GM23338 (cell line): ENCODE results near the gene TNFRSF19. TPM values are rescaled to one million over a fixed set of nuclear protein-coding genes. Genes with fewer than 3 reads are reported as not detected.
"Not testable (repeated sequence)": the region's sequence is repeated elsewhere in the genome, so short reads cannot be mapped to it uniquely, and the experiment has no call there.

Experiments
- ATAC-seq: fragments of 200-7000 bp; cut with Tn5 transposase; 3 replicates; pipeline ENCODE4 v1.9.1; 2020
- DNase-seq: peaks from one replicate; pipeline ENCODE4 v3.0.0-alpha.2; 2015; ENCODE audit warnings: low spot score
- H2AFZ ChIP-seq: fragments of 200-600 bp; sonication (generic); 2 replicates; pipeline ENCODE4 v1.8.0; 2016; ENCODE audit warnings: antibody characterized with exemption, mild to moderate bottlenecking, moderate library complexity
- H3F3A ChIP-seq: fragments of 200-600 bp; sonication (generic); replicated peaks from 2 replicates; pipeline ENCODE4 v1.8.0; 2017; ENCODE audit warnings: antibody characterized with exemption, mixed run types, low read depth
- H3K27ac ChIP-seq: fragments of 200-600 bp; sonication (generic); 2 replicates; pipeline ENCODE4 v1.6.1; 2016; ENCODE audit warnings: low read depth
- H3K27me3 ChIP-seq: fragments of 200-600 bp; sonication (generic); 2 replicates; pipeline ENCODE4 v1.8.0; 2016; ENCODE audit warnings: mild to moderate bottlenecking, mixed run types, moderate library complexity; ENCODE audit not compliant: insufficient read depth
- H3K36me3 ChIP-seq: fragments of 200-600 bp; sonication (generic); 2 replicates; pipeline ENCODE4 v1.8.0; 2016; ENCODE audit warnings: mild to moderate bottlenecking; ENCODE audit not compliant: insufficient read depth
- H3K4me1 ChIP-seq: fragments of 200-600 bp; sonication (generic); 2 replicates; pipeline ENCODE4 v1.8.0; 2016; ENCODE audit warnings: mild to moderate bottlenecking, moderate library complexity; ENCODE audit not compliant: insufficient read depth
- H3K4me2 ChIP-seq: fragments of 200-600 bp; sonication (generic); 2 replicates; pipeline ENCODE4 v1.7.1; 2017; ENCODE audit warnings: mixed run types
- H3K4me3 ChIP-seq: fragments of 200-600 bp; sonication (generic); 2 replicates; pipeline ENCODE4 v1.6.1; 2016; ENCODE audit warnings: mixed run types
- H3K79me2 ChIP-seq: fragments of 200-600 bp; sonication (generic); replicated peaks from 2 replicates; pipeline ENCODE4 v1.8.0; 2017; ENCODE audit warnings: mild to moderate bottlenecking; ENCODE audit not compliant: insufficient read depth
- H3K9me2 ChIP-seq: fragments of 200-600 bp; sonication (generic); 2 replicates; pipeline ENCODE4 v1.8.0; 2017; ENCODE audit not compliant: insufficient read depth
- H4K20me1 ChIP-seq: fragments of 200-600 bp; sonication (generic); replicated peaks from 2 replicates; pipeline ENCODE4 v1.8.0; 2017; ENCODE audit warnings: mild to moderate bottlenecking; ENCODE audit not compliant: insufficient read depth
- H3K27ac Mint-ChIP-seq: 2 replicates; pipeline ENCODE4 v1.8.0; 2020; ENCODE audit warnings: inconsistent platforms, mild to moderate bottlenecking, moderate library complexity, mixed read lengths
- H3K27me3 Mint-ChIP-seq: 3 replicates; pipeline ENCODE4 v1.8.0; 2022; ENCODE audit warnings: low read depth, mild to moderate bottlenecking, moderate library complexity, mixed read lengths, inconsistent platforms; ENCODE audit not compliant: insufficient read depth, poor library complexity
- H3K36me3 Mint-ChIP-seq: 3 replicates; pipeline ENCODE4 v1.8.0; 2021; ENCODE audit warnings: low read depth, mild to moderate bottlenecking, inconsistent platforms, moderate library complexity, mixed read lengths
- H3K4me1 Mint-ChIP-seq: 3 replicates; pipeline ENCODE4 v1.8.0; 2020; ENCODE audit warnings: mild to moderate bottlenecking, inconsistent platforms, mixed read lengths
- H3K4me3 Mint-ChIP-seq: 3 replicates; pipeline ENCODE4 v1.8.0; 2021; ENCODE audit warnings: moderate library complexity, mild to moderate bottlenecking, inconsistent platforms, mixed read lengths
- H3K9me3 Mint-ChIP-seq: 3 replicates; pipeline ENCODE4 v1.8.0; 2020; ENCODE audit warnings: moderate library complexity, mild to moderate bottlenecking, inconsistent platforms, mixed read lengths
- CREB1 ChIP-seq: fragments of 250-450 bp; sonication (Bioruptor Pico); IDR thresholded peaks from 2 replicates; pipeline ENCODE4 v1.5.0; 2020; ENCODE audit warnings: low read depth, mild to moderate bottlenecking, moderate library complexity
- CTCF ChIP-seq, 2 experiments: fragments of 200-600 bp in 1 of 2; sonication (generic) in 1 of 2; conservative IDR thresholded peaks; 2 replicates each; pipeline versions ENCODE4 v1.5.1 to v1.6.1; 2016 to 2017; ENCODE audit warnings: antibody characterized with exemption in 2 of 2, low read depth in 2 of 2, mild to moderate bottlenecking in 2 of 2, moderate library complexity in 1 of 2
- ETS1 ChIP-seq: IDR thresholded peaks from 2 replicates; pipeline ENCODE4 v1.6.1; 2016; ENCODE audit warnings: antibody characterized with exemption
- EZH2 ChIP-seq: fragments of 200-600 bp; sonication (generic); IDR thresholded peaks from one replicate; pipeline ENCODE4 v1.8.0; 2017; ENCODE audit warnings: antibody characterized with exemption, mild to moderate bottlenecking, low read depth; ENCODE audit not compliant: unreplicated experiment
- JUNB ChIP-seq: IDR thresholded peaks from one replicate; pipeline ENCODE4 v1.6.1; 2016; ENCODE audit warnings: antibody characterized with exemption; ENCODE audit not compliant: unreplicated experiment
- NANOG ChIP-seq: IDR thresholded peaks from 2 replicates; pipeline ENCODE4 v1.6.1; 2016; ENCODE audit warnings: antibody characterized with exemption, borderline replicate concordance
- POLR2AphosphoS5 ChIP-seq: IDR thresholded peaks from 2 replicates; pipeline ENCODE4 v1.6.1; 2016; ENCODE audit warnings: antibody characterized with exemption, low read depth
- REST ChIP-seq: IDR thresholded peaks from one replicate; pipeline ENCODE4 v1.6.1; 2018; ENCODE audit warnings: antibody characterized with exemption; ENCODE audit not compliant: unreplicated experiment
- STAT1 ChIP-seq: IDR thresholded peaks from one replicate; pipeline ENCODE4 v1.6.1; 2016; ENCODE audit warnings: antibody characterized with exemption; ENCODE audit not compliant: unreplicated experiment
- ZNF462 ChIP-seq: fragments of 250-450 bp; sonication (Bioruptor Pico); IDR thresholded peaks from 2 replicates; pipeline ENCODE4 v1.5.0; 2020; ENCODE audit warnings: mild to moderate bottlenecking, moderate library complexity
- polyA plus RNA-seq: library from polyadenylated mRNA; unstranded; fragments of >200 nt; fragmentation: Nextera tagmentation; extraction: Ambion mirVana; gene quantifications from 2 replicates; pipeline ENCODE4 v1.2.1, GENCODE V29; 2016
- total RNA-seq: library from RNA; depleted of rRNA; stranded (reverse); fragments of >200 nt; shearing (Covaris generic); gene quantifications from 2 replicates; pipeline ENCODE4 v1.2.3, GENCODE V29; 2014

Gene TNFRSF19
- total and polyA plus RNA-seq, 2 experiments from 2014 or later: 0.21 to 0.35 TPM

GRCh38 chr13:23594290-23594689 is 24.1 kb downstream of the TNFRSF19 start:
- H3K9me2 ChIP-seq, H3K27me3 Mint-ChIP-seq: not testable (repeated sequence)
- peaks cover 38% of the 10 kb centered on the region; the same call in 2 of the 3 replicates for H3K36me3 Mint-ChIP-seq

GRCh38 chr13:23598369-23598768 is 28.2 kb downstream of the TNFRSF19 start:
- peaks cover 51% of the 10 kb centered on the region for H3K9me3 Mint-ChIP-seq
- ATAC-seq (no peak), DNase-seq (no peak)
- H2AFZ ChIP-seq: no peak overlapping the region
- H3F3A ChIP-seq: no peaks in the 10 kb centered on the region
- no peak overlapping the region for H3K27ac Mint-ChIP-seq
- H3K36me3 Mint-ChIP-seq: peaks cover 59% of the 10 kb centered on the region
- no peaks in the 10 kb centered on the region for H3K9me2 ChIP-seq
- peaks cover 25% of the 10 kb centered on the region for H3K4me1 Mint-ChIP-seq
- H3K4me1 ChIP-seq: 0 out of 2 replicates have a peak, but pooled peaks cover 8% of the 10 kb centered on the region
- H3K36me3 ChIP-seq: no peaks in the 10 kb centered on the region
- no peak overlapping the region for H3K4me3 ChIP-seq
- H3K27me3 ChIP-seq: no peaks in the 10 kb centered on the region
- H4K20me1 ChIP-seq: no peaks in the 10 kb centered on the region
- no peaks in the 10 kb centered on the region for H3K79me2 ChIP-seq
- no peak overlapping the region for H3K27ac ChIP-seq
- no peaks in the 10 kb centered on the region for H3K27me3 Mint-ChIP-seq
- no peak overlapping the region for H3K4me3 Mint-ChIP-seq
- H3K4me2 ChIP-seq: no peak overlapping the region
- no peak for TF ChIP-seq JUNB
- no peak for TF ChIP-seq CREB1 (CRISPR knock-in tag)
- TF ChIP-seq CTCF (conservative IDR thresholded peaks at IDR 0.05; ENCODE audit: low read depth in 2 of 2): no peak
- no peak for TF ChIP-seq STAT1
- TF ChIP-seq ETS1: no peak
- TF ChIP-seq NANOG: no peak
- no peak for TF ChIP-seq REST
- TF ChIP-seq ZNF462 (CRISPR knock-in tag): no peak
- TF ChIP-seq POLR2AphosphoS5: no peak
- TF ChIP-seq EZH2: no peak

More at GRCh38 chr13:23594290-23594689, 24.1 kb downstream of the TNFRSF19 start:
- not testable (repeated sequence) for H3K79me2 ChIP-seq, H3K4me1 ChIP-seq, H3K27me3 ChIP-seq, H3K27ac ChIP-seq, H3K4me3 ChIP-seq, H3F3A ChIP-seq, H3K4me2 ChIP-seq, H3K36me3 ChIP-seq, H4K20me1 ChIP-seq, ATAC-seq, H2AFZ ChIP-seq, H3K4me1 Mint-ChIP-seq, H3K4me3 Mint-ChIP-seq, DNase-seq, H3K27ac Mint-ChIP-seq
- H3K9me3 Mint-ChIP-seq: peaks cover 27% of the 10 kb centered on the region
